Stimulated activated naive CD4-positive, alpha-beta T cell treated with Interleukin-2 at 50 U/mL for 16 hours (primary cell): ENCODE data around the gene UQCRH.
"Not testable (repeated sequence)": the region's sequence is repeated elsewhere in the genome, so short reads cannot be mapped to it uniquely, and the experiment has no call there.

ENCODE experiments used
- DNase-seq: peaks from one replicate; lab custom pipeline; 2025; lab: John Stamatoyannopoulos, UW

UQCRH gene

GRCh38 chr1:46333300-46334029 lies 30.0 kb downstream of the UQCRH start:
- no peak for DNase-seq

GRCh38 chr1:46334030-46334384 lies 30.5 kb downstream of the UQCRH start:
- no peak for DNase-seq

GRCh38 chr1:46335081-46335480 lies 31.6 kb downstream of the UQCRH start:
- no peak for DNase-seq

- DNase-seq: not testable (repeated sequence)
Observed at GRCh38 chr1:46337409-46337808, 33.9 kb downstream of the UQCRH start.

- DNase-seq: peak; percentile 86
Observed at GRCh38 chr1:46340404-46341221, 37.1 kb downstream of the UQCRH start, which contains the start of gene NSUN4. Gene NSUN4, plus strand, starts transcription at chr1:46340807. Its CDS starts 20 bp downstream, at chr1:46340827.

- DNase-seq: no peak
Observed at GRCh38 chr1:46341222-46342083, 38.0 kb downstream of the UQCRH start.

GRCh38 chr1:46342084-46342656 lies 38.7 kb downstream of the UQCRH start:
- DNase-seq: no peak

- DNase-seq: no peak
Observed at GRCh38 chr1:46342677-46343350, 39.3 kb downstream of the UQCRH start.

GRCh38 chr1:46343351-46343695 lies 39.8 kb downstream of the UQCRH start:
- DNase-seq: no peak

- DNase-seq: no peak
Observed at GRCh38 chr1:46343705-46344104, 40.2 kb downstream of the UQCRH start.

- no peak for DNase-seq
Observed at GRCh38 chr1:46344481-46344880, 41.0 kb downstream of the UQCRH start.

- no peak for DNase-seq
Observed at GRCh38 chr1:46345281-46345680, 41.8 kb downstream of the UQCRH start.

- no peak for DNase-seq
Observed at GRCh38 chr1:46352363-46352762, 48.9 kb downstream of the UQCRH start.

GRCh38 chr1:46355920-46356319 lies 52.4 kb downstream of the UQCRH start:
- DNase-seq: not testable (repeated sequence)

GRCh38 chr1:46362158-46362557 lies 58.7 kb downstream of the UQCRH start:
- no peak for DNase-seq

GRCh38 chr1:46363121-46363520 lies 59.6 kb downstream of the UQCRH start:
- DNase-seq: no peak

GRCh38 chr1:46364612-46365011 lies 61.1 kb downstream of the UQCRH start:
- no peak for DNase-seq

GRCh38 chr1:46365796-46366195 lies 62.3 kb downstream of the UQCRH start:
- not testable (repeated sequence) for DNase-seq
